Measurements from ENCODE around the gene ANKRD44.
A peak's percentile ranks its signal among the peaks of the same experiment; 100 is the strongest.
"Not testable (repeated sequence)": the region's sequence is repeated elsewhere in the genome, so short reads cannot be mapped to it uniquely, and the experiment has no call there.

ANKRD44 gene

GRCh38 chr2:197071790-197072436, 238.7 kb downstream of the ANKRD44 start:
- DNase-seq = no peak

- DNase-seq = no peak
Measured at GRCh38 chr2:197071213-197071612, 239.4 kb downstream of the ANKRD44 start.

DNA sequence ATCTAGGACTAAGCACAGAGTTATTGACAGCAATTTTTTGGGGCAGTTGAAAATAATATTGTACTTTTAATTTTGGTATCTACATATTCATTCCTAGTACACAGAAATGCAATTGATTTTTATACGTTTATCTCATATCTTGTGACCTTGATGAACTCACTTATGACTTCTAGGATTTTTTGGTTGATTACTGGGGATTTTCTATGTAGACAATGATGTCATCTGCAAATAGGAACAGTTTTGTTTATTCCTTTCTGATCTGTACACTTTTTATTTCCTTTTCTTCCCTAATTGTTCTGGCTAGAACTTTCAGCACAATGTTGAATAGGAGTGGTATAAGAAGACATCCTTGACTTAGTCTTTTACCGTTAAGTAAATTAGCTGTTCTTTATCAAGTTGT, 240.6 kb downstream of the ANKRD44 start:
- DNase-seq = no peak

- DNase-seq = peak in 1 of 4 experiments; percentile 20
Measured at GRCh38 chr2:197062574-197062973, 248.0 kb downstream of the ANKRD44 start.

GRCh38 chr2:197059477-197059876, 251.1 kb downstream of the ANKRD44 start:
- DNase-seq = no peak

DNA sequence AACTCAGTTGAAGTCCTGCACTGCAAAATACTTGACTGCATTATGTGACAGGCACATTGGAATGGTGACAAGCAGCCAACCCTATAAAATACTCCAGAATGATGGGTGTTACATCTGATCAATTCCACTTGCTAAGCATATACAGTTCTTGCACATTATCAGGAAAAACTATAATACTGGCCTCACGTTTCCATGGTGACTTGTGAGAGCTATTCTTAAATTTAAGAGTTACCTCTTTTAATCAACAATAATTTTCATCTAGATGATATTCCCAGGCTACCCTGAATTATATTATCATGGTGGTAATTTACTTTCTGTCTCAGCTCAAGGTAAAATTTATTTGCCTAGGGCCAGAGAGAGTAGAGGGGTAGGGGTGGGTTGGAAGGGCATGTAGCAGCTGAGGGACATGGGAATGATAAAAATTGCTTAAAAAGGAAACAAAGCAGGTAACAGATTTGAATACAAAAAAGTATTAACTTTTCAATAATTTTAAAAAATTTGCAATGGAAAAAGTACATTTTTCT, 251.7 kb downstream of the ANKRD44 start:
- DNase-seq = no peak

- no peak for DNase-seq
Measured at GRCh38 chr2:197057959-197058358, 252.6 kb downstream of the ANKRD44 start.

DNA sequence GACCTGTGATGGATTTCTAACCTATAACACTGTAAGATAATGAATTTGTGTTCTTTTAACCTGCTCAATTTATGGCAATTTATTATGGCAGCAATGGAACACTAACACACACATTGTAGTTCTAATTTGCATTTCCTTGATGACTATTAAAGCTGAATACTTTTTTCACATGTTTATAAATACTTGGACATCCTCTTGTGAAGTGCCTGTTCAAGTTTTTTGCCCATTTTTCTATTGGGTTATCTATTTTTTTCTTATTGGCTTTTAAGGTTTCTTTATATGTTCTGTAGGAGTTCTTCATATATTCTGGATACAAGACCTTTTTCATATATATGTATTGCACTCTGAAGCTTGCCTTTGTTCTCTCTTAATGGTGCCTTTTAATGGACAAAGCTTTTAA, 255.5 kb downstream of the ANKRD44 start:
- no peak for DNase-seq

GRCh38 chr2:197054437-197054836, 256.1 kb downstream of the ANKRD44 start:
- DNase-seq = no peak

GRCh38 chr2:197052356-197052755, 258.2 kb downstream of the ANKRD44 start:
- DNase-seq = no peak

- DNase-seq = no peak
Measured at GRCh38 chr2:197045115-197045514, 265.5 kb downstream of the ANKRD44 start.

- no peak for DNase-seq
Measured at GRCh38 chr2:197042739-197043196, 267.8 kb downstream of the ANKRD44 start.

DNA sequence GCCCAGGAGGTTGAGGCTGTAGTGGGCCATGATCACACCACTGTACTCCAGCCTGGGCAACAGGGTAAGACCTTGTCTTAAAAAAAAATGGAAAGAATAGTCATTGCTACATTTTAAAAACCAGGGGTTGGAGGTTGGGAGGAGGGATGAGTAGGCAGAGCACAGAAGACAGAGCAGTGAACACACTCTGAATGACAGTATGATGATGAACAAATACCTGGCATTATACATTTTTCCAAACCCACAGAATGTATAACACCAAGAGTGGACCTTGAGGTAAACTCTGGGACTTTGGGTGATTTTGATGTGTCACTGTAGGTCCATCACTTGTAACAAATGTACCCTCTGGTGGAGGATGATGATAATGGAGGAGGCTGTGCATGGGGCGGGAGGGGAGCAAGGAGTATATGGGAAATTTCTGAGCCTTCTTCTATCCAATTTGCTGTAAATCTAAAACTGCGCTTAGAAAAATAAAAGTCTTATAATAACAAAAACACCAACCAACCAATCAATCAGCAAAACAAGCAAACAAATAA, 272.6 kb downstream of the ANKRD44 start:
- no peak for DNase-seq

GRCh38 chr2:197035002-197035401, 275.6 kb downstream of the ANKRD44 start:
- DNase-seq = no peak

- DNase-seq = no peak
Measured at GRCh38 chr2:197034292-197034691, 276.3 kb downstream of the ANKRD44 start.

DNA sequence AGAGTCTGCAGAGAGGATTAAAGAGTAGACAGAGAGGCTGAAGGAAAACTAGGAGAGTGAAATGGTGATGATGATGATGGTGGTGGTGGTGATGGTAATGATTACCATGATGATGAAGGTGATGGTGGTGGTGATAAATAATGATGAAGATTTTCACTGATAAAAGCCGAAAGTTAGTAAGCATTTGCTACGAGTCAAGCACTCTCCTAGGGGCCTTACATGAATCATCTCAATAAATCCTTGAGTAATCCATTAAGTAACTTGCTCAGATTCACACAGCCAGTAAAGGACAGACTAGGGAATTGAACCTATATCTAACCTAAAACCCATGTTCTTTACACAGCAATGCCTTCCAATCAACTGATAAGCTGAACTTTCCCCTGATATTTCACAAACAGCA, 277.4 kb downstream of the ANKRD44 start:
- DNase-seq = no peak

DNA sequence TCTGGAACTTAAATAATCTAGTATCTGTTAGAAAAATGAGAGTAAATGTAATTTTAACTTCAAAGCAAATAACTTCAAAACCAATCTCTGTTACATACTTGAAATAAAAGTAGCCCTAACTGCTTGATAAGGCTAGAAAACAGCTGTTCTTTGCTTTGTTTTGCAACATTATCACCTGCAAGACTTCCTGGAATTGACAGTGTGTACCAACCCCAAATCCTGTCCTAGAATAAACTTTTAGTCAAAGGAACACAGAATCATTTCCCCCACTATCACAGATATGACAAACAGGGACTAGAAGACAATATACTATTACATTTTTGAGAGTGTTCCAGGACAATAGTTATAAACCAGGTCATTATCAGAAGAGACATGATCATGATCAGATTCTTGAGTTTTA, 278.8 kb downstream of the ANKRD44 start:
- DNase-seq = no peak

- no peak for DNase-seq
Measured at GRCh38 chr2:197030090-197030489, 280.5 kb downstream of the ANKRD44 start.

GRCh38 chr2:197028633-197029032, 281.9 kb downstream of the ANKRD44 start:
- no peak for DNase-seq

DNA sequence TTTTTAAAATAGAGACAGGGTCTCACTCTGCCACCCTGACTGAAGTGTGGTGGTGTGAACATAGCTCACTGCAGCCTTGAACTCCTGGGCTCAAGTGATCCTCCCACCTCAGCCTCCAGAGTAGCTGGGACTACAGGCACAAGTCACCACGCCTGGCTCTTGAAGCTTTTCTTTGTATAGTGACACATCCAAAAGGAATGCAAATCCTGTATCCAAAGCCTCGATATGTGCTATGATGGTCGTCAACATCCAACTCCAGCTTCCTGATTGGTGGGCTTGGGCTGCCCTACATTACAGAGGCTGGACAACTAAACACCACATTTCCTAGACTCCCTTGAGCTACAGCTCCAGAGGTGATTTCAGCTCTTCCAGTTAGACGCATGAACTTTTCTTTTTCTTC, 282.4 kb downstream of the ANKRD44 start:
- no peak for DNase-seq

DNA sequence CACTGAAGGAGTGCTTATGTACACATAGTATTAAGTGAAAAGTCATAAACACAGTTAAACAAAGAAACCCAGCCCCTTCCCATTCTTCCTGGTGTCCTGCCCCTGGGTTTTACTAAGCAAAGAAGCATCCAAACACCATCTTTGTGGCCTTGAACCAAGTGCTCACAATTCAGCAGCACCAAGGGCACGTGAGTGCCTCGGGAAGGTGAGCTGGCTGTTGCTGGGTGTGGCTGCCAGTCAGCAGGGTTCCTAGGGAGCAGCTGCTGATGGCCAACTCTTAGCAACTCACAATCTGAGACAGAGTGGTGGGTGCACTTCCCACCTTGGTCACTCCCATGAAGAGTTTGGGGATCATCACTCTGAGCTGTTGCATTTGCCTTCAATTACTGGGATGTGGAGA, 286.4 kb downstream of the ANKRD44 start:
- no peak for DNase-seq

GRCh38 chr2:197020921-197021320, 289.7 kb downstream of the ANKRD44 start:
- not testable (repeated sequence) for DNase-seq

DNA sequence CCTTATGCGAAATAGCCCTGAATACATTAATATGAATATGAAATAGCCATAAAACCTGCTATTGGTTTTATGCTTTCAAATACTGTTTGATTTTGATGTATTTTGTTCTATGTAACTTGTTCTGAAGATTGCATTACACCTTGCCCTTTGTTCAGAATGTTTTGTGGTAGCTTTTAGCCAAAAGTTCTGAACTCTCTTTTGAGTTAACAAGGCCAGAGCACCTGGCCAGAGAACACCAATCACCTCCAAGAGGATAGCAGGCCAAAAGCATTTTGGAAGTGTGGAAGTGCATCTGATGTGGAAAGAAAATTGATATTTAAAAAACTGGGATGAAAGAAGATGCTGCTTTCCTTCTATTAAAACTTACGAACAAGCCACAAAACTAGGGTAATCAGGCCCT, 297.5 kb downstream of the ANKRD44 start:
- DNase-seq = no peak

GRCh38 chr2:197011801-197012641, 298.6 kb downstream of the ANKRD44 start:
- no peak for DNase-seq
